DOHH2 (cell line): Measurements from ENCODE around the gene ARTN.

Experiments used
- H3F3A ChIP-seq: fragments of 200-600 bp; sonication (generic), shearing (Covaris generic); 2 replicates; pipeline ENCODE4 v1.6.0; 2016; ENCODE audit warnings: antibody characterized with exemption, mild to moderate bottlenecking; ENCODE audit not compliant: control insufficient read depth, insufficient read depth
- H3K27ac ChIP-seq: fragments of 200-600 bp; sonication (generic); 2 replicates; pipeline ENCODE4 v1.5.1; 2014; ENCODE audit warnings: low read depth, mild to moderate bottlenecking, low read length, moderate library complexity
- H3K27me3 ChIP-seq: fragments of 200-600 bp; sonication (generic); 2 replicates; pipeline ENCODE4 v1.6.1; 2014; ENCODE audit warnings: mild to moderate bottlenecking, low read length, mixed read lengths; ENCODE audit not compliant: control insufficient read depth
- H3K36me3 ChIP-seq: fragments of 200-600 bp; sonication (generic); 2 replicates; pipeline ENCODE4 v1.6.1; 2014; ENCODE audit warnings: mild to moderate bottlenecking, low read length, moderate library complexity, mixed read lengths; ENCODE audit not compliant: control insufficient read depth
- H3K4me1 ChIP-seq: fragments of 200-600 bp; sonication (generic); 2 replicates; pipeline ENCODE4 v1.6.1; 2014; ENCODE audit warnings: mild to moderate bottlenecking, low read length, mixed read lengths; ENCODE audit not compliant: control insufficient read depth
- H3K4me2 ChIP-seq: fragments of 200-600 bp; sonication (generic); 2 replicates; pipeline ENCODE4 v1.6.0; 2014; ENCODE audit warnings: mild to moderate bottlenecking, low read length, moderate library complexity
- H3K4me3 ChIP-seq: fragments of 200-600 bp; sonication (generic); 2 replicates; pipeline ENCODE4 v1.5.1; 2014; ENCODE audit warnings: mild to moderate bottlenecking, low read length, mixed read lengths
- H3K79me2 ChIP-seq: fragments of 200-600 bp; sonication (generic); 2 replicates; pipeline ENCODE4 v1.6.1; 2014; ENCODE audit warnings: mild to moderate bottlenecking, low read length, mixed read lengths; ENCODE audit not compliant: control insufficient read depth
- H3K9me2 ChIP-seq: fragments of 200-600 bp; sonication (generic); replicated peaks from 2 replicates; pipeline ENCODE4 v1.6.1; 2014; ENCODE audit warnings: mild to moderate bottlenecking, low read length, mixed read lengths; ENCODE audit not compliant: control insufficient read depth
- H3K9me3 ChIP-seq: fragments of 200-600 bp; sonication (generic); 2 replicates; pipeline ENCODE4 v1.6.1; 2014; ENCODE audit warnings: antibody characterized with exemption, low read length, mixed read lengths; ENCODE audit not compliant: control insufficient read depth, insufficient read depth
- H4K20me1 ChIP-seq: fragments of 200-600 bp; sonication (generic); 2 replicates; pipeline ENCODE4 v1.6.0; 2014; ENCODE audit warnings: low read depth, mild to moderate bottlenecking, antibody characterized with exemption, low read length, moderate library complexity; ENCODE audit not compliant: control insufficient read depth, insufficient read depth
- CTCF ChIP-seq: fragments of 200-600 bp; sonication (generic); IDR thresholded peaks from one replicate; pipeline ENCODE4 v1.5.1; 2014; ENCODE audit warnings: antibody characterized with exemption, mild to moderate bottlenecking, low read depth, low read length; ENCODE audit not compliant: poor library complexity, severe bottlenecking
- EZH2phosphoT487 ChIP-seq: fragments of 200-600 bp; sonication (generic); IDR thresholded peaks from 2 replicates; pipeline ENCODE4 v1.6.1; 2017; ENCODE audit warnings: borderline replicate concordance, mild to moderate bottlenecking, antibody characterized with exemption, low read length, moderate library complexity, mixed read lengths

Gene ARTN

GRCh38 chr1:43970502-43970901 is 36.9 kb downstream of the ARTN start:
- no peaks in the 10 kb centered on the region for H4K20me1 ChIP-seq
- H3K4me3 ChIP-seq = peak overlapping the region; percentile 95
- no peaks in the 10 kb centered on the region for H3K27me3 ChIP-seq
- H3K4me2 ChIP-seq = peak overlapping the region; percentile 89
- H3K4me1 ChIP-seq = peaks cover 25% of the 10 kb centered on the region
- H3K79me2 ChIP-seq = peaks cover 29% of the 10 kb centered on the region
- no peaks in the 10 kb centered on the region for H3K9me3 ChIP-seq
- peaks cover 12% of the 10 kb centered on the region; the same call in 1 of the 2 replicates for H3F3A ChIP-seq
- H3K9me2 ChIP-seq = no peaks in the 10 kb centered on the region
- TF ChIP-seq EZH2phosphoT487 = no peak
- no peak for TF ChIP-seq CTCF
- H3K36me3 ChIP-seq = peaks cover 42% of the 10 kb centered on the region
- H3K27ac ChIP-seq = no peak overlapping the region

GRCh38 chr1:43970911-43971310 is 37.3 kb downstream of the ARTN start:
- H4K20me1 ChIP-seq = peaks cover 3% of the 10 kb centered on the region; the same call in 1 of the 2 replicates
- H3K4me2 ChIP-seq = peak overlapping the region; percentile 89
- peaks cover 28% of the 10 kb centered on the region for H3K4me1 ChIP-seq
- H3K9me2 ChIP-seq = no peaks in the 10 kb centered on the region
- no peak for TF ChIP-seq EZH2phosphoT487
- no peak for TF ChIP-seq CTCF
- H3K79me2 ChIP-seq = peaks cover 33% of the 10 kb centered on the region
- H3K27me3 ChIP-seq = no peaks in the 10 kb centered on the region
- H3K4me3 ChIP-seq = peak overlapping the region; percentile 95
- H3K36me3 ChIP-seq = peaks cover 45% of the 10 kb centered on the region
- no peak overlapping the region for H3K27ac ChIP-seq
- H3K9me3 ChIP-seq = no peaks in the 10 kb centered on the region
- peaks cover 12% of the 10 kb centered on the region; the same call in 1 of the 2 replicates for H3F3A ChIP-seq

- H3K27me3 ChIP-seq = no peaks in the 10 kb centered on the region
- TF ChIP-seq EZH2phosphoT487 (no peak), CTCF (no peak)
- H3K4me1 ChIP-seq = peaks cover 33% of the 10 kb centered on the region
- H3K9me3 ChIP-seq = no peaks in the 10 kb centered on the region
- H3K4me2 ChIP-seq = peak overlapping the region; percentile 89
- H4K20me1 ChIP-seq = peaks cover 8% of the 10 kb centered on the region; the same call in 1 of the 2 replicates
- no peak overlapping the region for H3K27ac ChIP-seq
- peaks cover 38% of the 10 kb centered on the region for H3K79me2 ChIP-seq
- peak overlapping the region; percentile 95 for H3K4me3 ChIP-seq
- no peaks in the 10 kb centered on the region for H3K9me2 ChIP-seq
- peaks cover 50% of the 10 kb centered on the region for H3K36me3 ChIP-seq
- H3F3A ChIP-seq = peaks cover 12% of the 10 kb centered on the region; the same call in 1 of the 2 replicates
Measured at GRCh38 chr1:43971336-43971980, 37.9 kb downstream of the ARTN start.
